ENCODE results near the gene UQCRQ.
"Not testable (repeated sequence)": the region's sequence is repeated elsewhere in the genome, so short reads cannot be mapped to it uniquely, and the experiment has no call there.

Gene UQCRQ

GRCh38 chr5:132854301-132854700 lies 12.1 kb upstream of the UQCRQ start:
- TF ChIP-seq EZH2 (IDR thresholded peaks at IDR 0.05; ENCODE audit: borderline replicate concordance, low read length) (no peak), CTCF (IDR thresholded peaks at IDR 0.05; ENCODE audit: low read length) (no peak)
- Histone ChIP-seq H2AFZ (ENCODE audit: low read length) (no peak overlapping the region), H3K79me2 (ENCODE audit: insufficient read depth, low read length) (no peaks in the 10 kb centered on the region), H3K4me3 (ENCODE audit: low read depth, low read length, poor library complexity, severe bottlenecking) (no peak overlapping the region), H4K20me1 (ENCODE audit: insufficient read depth, low read length) (no peaks in the 10 kb centered on the region), H3K27me3 (ENCODE audit: insufficient read depth, low read length) (no peaks in the 10 kb centered on the region; the same call in 1 of the 2 replicates), H3K9me2 (ENCODE audit: low read depth, low read length) (no peaks in the 10 kb centered on the region), H3K4me2 (ENCODE audit: low read length) (no peak overlapping the region), H3K9me3 (ENCODE audit: low read length) (no peaks in the 10 kb centered on the region), H3F3A (ENCODE audit: insufficient read depth, low read length) (no peaks in the 10 kb centered on the region), H3K36me3 (ENCODE audit: insufficient read depth, low read length) (no peaks in the 10 kb centered on the region), H3K9ac (ENCODE audit: low read length) (no peak overlapping the region), H3K4me1 (ENCODE audit: insufficient read depth, low read length, severe bottlenecking) (no peaks in the 10 kb centered on the region), H3K27ac (ENCODE audit: low read depth, low read length, poor library complexity, severe bottlenecking) (no peak overlapping the region)

GRCh38 chr5:132854992-132855391 lies 11.4 kb upstream of the UQCRQ start:
- H3K4me3 ChIP-seq (ENCODE audit: low read depth, low read length, poor library complexity, severe bottlenecking); H4K20me1 ChIP-seq (ENCODE audit: insufficient read depth, low read length); H3K9me3 ChIP-seq (ENCODE audit: low read length); H3K9me2 ChIP-seq (ENCODE audit: low read depth, low read length); H3K9ac ChIP-seq (ENCODE audit: low read length); H3K27ac ChIP-seq (ENCODE audit: low read depth, low read length, poor library complexity, severe bottlenecking); H3K4me2 ChIP-seq (ENCODE audit: low read length); H3K79me2 ChIP-seq (ENCODE audit: insufficient read depth, low read length); H3K4me1 ChIP-seq (ENCODE audit: insufficient read depth, low read length, severe bottlenecking); H3F3A ChIP-seq (ENCODE audit: insufficient read depth, low read length); H2AFZ ChIP-seq (ENCODE audit: low read length); H3K36me3 ChIP-seq (ENCODE audit: insufficient read depth, low read length); H3K27me3 ChIP-seq (ENCODE audit: insufficient read depth, low read length): not testable (repeated sequence)

GRCh38 chr5:132856011-132856410 lies 10.4 kb upstream of the UQCRQ start:
- Histone ChIP-seq H2AFZ (ENCODE audit: low read length) (no peak overlapping the region), H3K27ac (ENCODE audit: low read depth, low read length, poor library complexity, severe bottlenecking) (no peak overlapping the region), H3K9me3 (ENCODE audit: low read length) (no peaks in the 10 kb centered on the region), H3K4me1 (ENCODE audit: insufficient read depth, low read length, severe bottlenecking) (no peaks in the 10 kb centered on the region), H3F3A (ENCODE audit: insufficient read depth, low read length) (no peaks in the 10 kb centered on the region), H4K20me1 (ENCODE audit: insufficient read depth, low read length) (no peaks in the 10 kb centered on the region), H3K79me2 (ENCODE audit: insufficient read depth, low read length) (no peaks in the 10 kb centered on the region), H3K36me3 (ENCODE audit: insufficient read depth, low read length) (no peaks in the 10 kb centered on the region), H3K4me2 (ENCODE audit: low read length) (no peak overlapping the region), H3K4me3 (ENCODE audit: low read depth, low read length, poor library complexity, severe bottlenecking) (no peak overlapping the region), H3K9me2 (ENCODE audit: low read depth, low read length) (no peaks in the 10 kb centered on the region), H3K27me3 (ENCODE audit: insufficient read depth, low read length) (no peaks in the 10 kb centered on the region; the same call in 1 of the 2 replicates), H3K9ac (ENCODE audit: low read length) (no peak overlapping the region)
- TF ChIP-seq CTCF (IDR thresholded peaks at IDR 0.05; ENCODE audit: low read length): no peak
- no peak for TF ChIP-seq EZH2 (IDR thresholded peaks at IDR 0.05; ENCODE audit: borderline replicate concordance, low read length)

GRCh38 chr5:132859889-132860437 lies 6.5 kb upstream of the UQCRQ start:
- Histone ChIP-seq H3F3A (ENCODE audit: insufficient read depth, low read length) (no peaks in the 10 kb centered on the region), H3K27ac (ENCODE audit: low read depth, low read length, poor library complexity, severe bottlenecking) (no peak overlapping the region), H4K20me1 (ENCODE audit: insufficient read depth, low read length) (no peaks in the 10 kb centered on the region), H3K36me3 (ENCODE audit: insufficient read depth, low read length) (no peaks in the 10 kb centered on the region), H3K4me1 (ENCODE audit: insufficient read depth, low read length, severe bottlenecking) (no peaks in the 10 kb centered on the region), H3K27me3 (ENCODE audit: insufficient read depth, low read length) (no peaks in the 10 kb centered on the region; the same call in 1 of the 2 replicates), H3K9me2 (ENCODE audit: low read depth, low read length) (no peaks in the 10 kb centered on the region), H2AFZ (ENCODE audit: low read length) (no peak overlapping the region), H3K4me2 (ENCODE audit: low read length) (no peak overlapping the region), H3K79me2 (ENCODE audit: insufficient read depth, low read length) (no peaks in the 10 kb centered on the region), H3K9ac (ENCODE audit: low read length) (no peak overlapping the region), H3K9me3 (ENCODE audit: low read length) (no peaks in the 10 kb centered on the region), H3K4me3 (ENCODE audit: low read depth, low read length, poor library complexity, severe bottlenecking) (no peak overlapping the region)
- TF ChIP-seq EZH2 (IDR thresholded peaks at IDR 0.05; ENCODE audit: borderline replicate concordance, low read length) (no peak), CTCF (IDR thresholded peaks at IDR 0.05; ENCODE audit: low read length) (no peak)

All from OCI-LY1 (cell line).